ENCODE data around the gene LIN7B. TPM values are rescaled to one million over a fixed set of nuclear protein-coding genes. Genes with fewer than 3 reads are reported as not detected.
"Not testable (repeated sequence)": the region's sequence is repeated elsewhere in the genome, so short reads cannot be mapped to it uniquely, and the experiment has no call there.

Gene LIN7B
- total RNA-seq, 1 experiment from 2014 or later: 2.6 TPM

GRCh38 chr19:49126575-49126974 lies 12.4 kb downstream of the LIN7B start:
- Mint-ChIP-seq H3K27ac (ENCODE audit: low read depth, unreplicated experiment) (no peak overlapping the region), H3K4me3 (ENCODE audit: unreplicated experiment) (no peak overlapping the region), H3K9me3 (ENCODE audit: unreplicated experiment) (no peaks in the 10 kb centered on the region), H3K4me1 (ENCODE audit: insufficient read depth, unreplicated experiment) (peaks cover 10% of the 10 kb centered on the region), H3K27me3 (ENCODE audit: insufficient read depth, unreplicated experiment) (no peaks in the 10 kb centered on the region), H3K36me3 (ENCODE audit: insufficient read depth, unreplicated experiment) (peaks cover 11% of the 10 kb centered on the region)
- ChIA-PET POLR2A (interaction anchor here (1.4 kb wide), 1 partner anchor 15 kb away, joined by 4 read pairs; no protein-coding TSS in a partner anchor), CTCF (interaction anchor here (0.6 to 2.9 kb wide), 3 partner anchors 13 to 29 kb away, joined by 3 to 11 read pairs (median 5); partner anchors contain the start of gene LIN7B)
- intact Hi-C loops (cut with micrococcal nuclease): no loop called here
- DNase-seq (ENCODE audit: unreplicated experiment): no peak
- no TSS peak for BruUV-seq (replicated peaks)
- TF ChIP-seq CTCF (IDR thresholded peaks at IDR 0.05; ENCODE audit: unreplicated experiment): no peak

GRCh38 chr19:49127225-49127624 lies 13.1 kb downstream of the LIN7B start:
- H3K9me3 Mint-ChIP-seq (ENCODE audit: unreplicated experiment); H3K4me1 Mint-ChIP-seq (ENCODE audit: insufficient read depth, unreplicated experiment); BruUV-seq (replicated peaks); intact Hi-C loops (cut with micrococcal nuclease); H3K4me3 Mint-ChIP-seq (ENCODE audit: unreplicated experiment); H3K27me3 Mint-ChIP-seq (ENCODE audit: insufficient read depth, unreplicated experiment); H3K36me3 Mint-ChIP-seq (ENCODE audit: insufficient read depth, unreplicated experiment); H3K27ac Mint-ChIP-seq (ENCODE audit: low read depth, unreplicated experiment); DNase-seq (ENCODE audit: unreplicated experiment): not testable (repeated sequence)
- CTCF ChIA-PET: interaction anchor here (0.6 to 2.9 kb wide), 4 partner anchors 13 to 30 kb away, joined by 3 to 11 read pairs (median 4); partner anchors contain the start of gene LIN7B
- POLR2A ChIA-PET: interaction anchor here (0.9 to 2.2 kb wide), 7 partner anchors 7 to 360 kb away, joined by 3 to 19 read pairs (median 5); partner anchors contain the start of genes GYS1, LIN7B, RPL13A and RUVBL2

GRCh38 chr19:49127674-49128544 lies 13.7 kb downstream of the LIN7B start:
- Mint-ChIP-seq H3K4me3 (ENCODE audit: unreplicated experiment) (peak overlapping the region; percentile 70), H3K36me3 (ENCODE audit: insufficient read depth, unreplicated experiment) (peaks cover 12% of the 10 kb centered on the region), H3K9me3 (ENCODE audit: unreplicated experiment) (no peaks in the 10 kb centered on the region), H3K27ac (ENCODE audit: low read depth, unreplicated experiment) (peak overlapping the region; percentile 25), H3K27me3 (ENCODE audit: insufficient read depth, unreplicated experiment) (no peaks in the 10 kb centered on the region), H3K4me1 (ENCODE audit: insufficient read depth, unreplicated experiment) (peaks cover 10% of the 10 kb centered on the region)
- DNase-seq (ENCODE audit: unreplicated experiment): peak; percentile 99
- intact Hi-C loops (cut with micrococcal nuclease): no loop called here
- TF ChIP-seq CTCF (IDR thresholded peaks at IDR 0.05; ENCODE audit: unreplicated experiment): no peak
- ChIA-PET POLR2A (interaction anchor here (0.9 to 2.8 kb wide), 9 partner anchors 8 to 360 kb away, joined by 3 to 19 read pairs (median 7); partner anchors contain the start of genes GYS1, LIN7B, RPL13A and RUVBL2), CTCF (interaction anchor here (0.8 to 2.9 kb wide), 3 partner anchors 14 to 121 kb away, joined by 3 to 11 read pairs (median 5); partner anchors contain the start of gene LIN7B)
- no TSS peak for BruUV-seq (replicated peaks)

- peaks cover 10% of the 10 kb centered on the region for H3K4me1 Mint-ChIP-seq (ENCODE audit: insufficient read depth, unreplicated experiment)
- H3K36me3 Mint-ChIP-seq (ENCODE audit: insufficient read depth, unreplicated experiment): peaks cover 12% of the 10 kb centered on the region
- DNase-seq (ENCODE audit: unreplicated experiment): no peak
- no peaks in the 10 kb centered on the region for H3K9me3 Mint-ChIP-seq (ENCODE audit: unreplicated experiment)
- no peaks in the 10 kb centered on the region for H3K27me3 Mint-ChIP-seq (ENCODE audit: insufficient read depth, unreplicated experiment)
- CTCF ChIA-PET: interaction anchor here (0.5 to 2.9 kb wide), 5 partner anchors 15 to 549 kb away, joined by 3 to 11 read pairs (median 3); partner anchors contain the start of gene LIN7B
- H3K4me3 Mint-ChIP-seq (ENCODE audit: unreplicated experiment): peak overlapping the region; percentile 70
- TF ChIP-seq CTCF (IDR thresholded peaks at IDR 0.05; ENCODE audit: unreplicated experiment): no peak
- peak overlapping the region; percentile 25 for H3K27ac Mint-ChIP-seq (ENCODE audit: low read depth, unreplicated experiment)
- POLR2A ChIA-PET: interaction anchor here (0.7 to 2.8 kb wide), 7 partner anchors 11 to 136 kb away, joined by 3 to 19 read pairs (median 8); partner anchors contain the start of genes GYS1, LIN7B and RUVBL2
- BruUV-seq (replicated peaks): no TSS peak
- intact Hi-C loops (cut with micrococcal nuclease): no loop called here
These were observed 14.5 kb downstream of the LIN7B start for GRCh38 chr19:49128545-49129237.

Measured in MCF 10A (cell line).